ENCODE measurements around the gene ADNP.

Gene ADNP

DNA sequence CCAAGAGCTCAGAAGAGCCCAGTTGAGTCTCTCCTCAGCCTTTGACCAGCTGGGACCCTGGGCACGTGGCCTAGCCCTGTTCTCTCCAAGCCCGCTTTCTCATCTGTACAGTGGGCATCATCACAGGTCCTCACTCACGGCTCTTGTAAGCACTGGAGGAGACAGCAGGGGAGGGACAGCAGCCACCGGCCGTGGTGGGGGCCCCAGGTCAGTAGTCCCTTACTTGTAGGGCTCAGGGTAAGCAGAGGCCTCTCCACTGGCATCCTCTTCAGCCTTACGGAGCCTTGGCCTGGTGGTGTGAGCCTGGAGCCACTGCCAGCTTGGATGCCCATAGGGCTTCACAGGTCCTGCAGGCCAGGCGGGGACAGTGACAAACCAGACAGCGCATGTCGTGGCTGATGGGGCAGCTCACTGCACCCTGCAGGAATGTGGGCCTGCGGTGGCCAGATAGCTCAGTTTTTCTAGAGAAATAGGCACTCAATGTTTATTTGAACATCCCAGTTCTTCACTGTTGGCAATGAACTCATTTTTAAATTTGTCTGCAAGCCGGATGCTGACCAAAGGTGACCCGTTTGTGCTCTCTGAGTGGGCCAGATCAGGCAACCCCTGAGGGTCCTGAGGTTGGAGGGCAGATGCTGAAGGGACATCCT lies 65.1 kb downstream of the ADNP start:
- Histone ChIP-seq H4K12ac (ENCODE audit: low read depth, low read length) (no peak overlapping the region), H3K27ac (ENCODE audit: low read depth, low read length) (no peak overlapping the region), H4K8ac (ENCODE audit: low read depth, low read length) (no peak overlapping the region), H3K36me3 (ENCODE audit: control insufficient read depth in 1 of 2, insufficient read depth in 2 of 2, low read length in 2 of 2) (no peaks in the 10 kb centered on the region), H3K79me1 (ENCODE audit: low read length) (peaks cover 10% of the 10 kb centered on the region), H2AFZ (ENCODE audit: insufficient read depth, low read length, poor library complexity) (no peak overlapping the region), H3K23ac (ENCODE audit: low read length) (no peak overlapping the region), H2BK120ac (ENCODE audit: insufficient read depth, low read length, poor library complexity) (no peak overlapping the region), H3K9ac (ENCODE audit: low read length) (no peak overlapping the region), H3K4ac (ENCODE audit: low read depth, low read length) (no peak overlapping the region), H3K14ac (ENCODE audit: low read length) (no peak overlapping the region), H2BK5ac (ENCODE audit: low read depth, low read length, poor library complexity) (no peak overlapping the region), H2AK5ac (ENCODE audit: low read length) (no peak overlapping the region), H3K27me3 (ENCODE audit: insufficient read depth, low read length) (no peaks in the 10 kb centered on the region), H4K91ac (ENCODE audit: low read depth, low read length) (no peak overlapping the region), H3K4me2 (ENCODE audit: low read length) (no peak overlapping the region), H3K9me3 (ENCODE audit: insufficient read depth, low read depth, low read length) (no peaks in the 10 kb centered on the region), H3K4me1 (ENCODE audit: control insufficient read depth in 1 of 2, insufficient read depth in 2 of 2, low read length in 2 of 2) (peaks cover 10 to 16% of the 10 kb centered on the region in 2 experiments), H3K18ac (ENCODE audit: low read length) (no peak overlapping the region), H3K4me3 (ENCODE audit: low read depth, low read length) (no peak overlapping the region), H3K79me2 (ENCODE audit: control insufficient read depth, insufficient read depth, low read length, poor library complexity) (peaks cover 4% of the 10 kb centered on the region), H2BK12ac (ENCODE audit: low read length) (no peak overlapping the region)
- no CpG with 5 or more reads among the region's 12 CpGs for WGBS (ENCODE audit: extremely low coverage, insufficient coverage, insufficient read length)
- DNase-seq: no peak

DNA sequence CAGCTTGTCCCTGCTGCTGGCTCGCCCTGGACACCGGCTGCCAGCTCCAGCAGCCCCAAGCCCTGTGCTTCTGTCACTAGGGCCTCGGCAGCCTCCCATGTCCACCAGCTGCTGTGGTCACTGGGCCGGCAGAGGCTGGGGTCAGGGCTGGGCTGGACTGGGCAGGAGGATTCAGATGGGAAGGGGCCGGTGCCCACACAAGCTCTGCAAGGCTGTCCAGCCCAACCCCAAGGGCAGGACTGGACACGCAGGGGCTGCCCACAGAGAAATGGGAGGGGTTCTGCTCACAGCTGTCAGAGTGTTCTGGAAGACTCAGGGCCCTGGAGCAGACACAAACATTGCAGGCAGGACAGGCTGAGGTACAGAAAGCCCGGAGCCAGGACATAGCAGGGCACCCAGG lies 65.6 kb downstream of the ADNP start:
- no peak for DNase-seq
- Histone ChIP-seq H3K14ac (ENCODE audit: low read length) (no peak overlapping the region), H4K91ac (ENCODE audit: low read depth, low read length) (no peak overlapping the region), H2BK120ac (ENCODE audit: insufficient read depth, low read length, poor library complexity) (no peak overlapping the region), H3K36me3 (ENCODE audit: control insufficient read depth in 1 of 2, insufficient read depth in 2 of 2, low read length in 2 of 2) (no peaks in the 10 kb centered on the region), H3K4me1 (ENCODE audit: control insufficient read depth in 1 of 2, insufficient read depth in 2 of 2, low read length in 2 of 2) (peaks cover 7 to 12% of the 10 kb centered on the region in 2 experiments), H2AFZ (ENCODE audit: insufficient read depth, low read length, poor library complexity) (no peak overlapping the region), H3K18ac (ENCODE audit: low read length) (no peak overlapping the region), H2BK12ac (ENCODE audit: low read length) (no peak overlapping the region), H3K9ac (ENCODE audit: low read length) (no peak overlapping the region), H4K8ac (ENCODE audit: low read depth, low read length) (no peak overlapping the region), H3K27ac (ENCODE audit: low read depth, low read length) (no peak overlapping the region), H3K9me3 (ENCODE audit: insufficient read depth, low read depth, low read length) (no peaks in the 10 kb centered on the region), H2BK5ac (ENCODE audit: low read depth, low read length, poor library complexity) (no peak overlapping the region), H2AK5ac (ENCODE audit: low read length) (no peak overlapping the region), H3K4me3 (ENCODE audit: low read depth, low read length) (no peak overlapping the region), H3K79me1 (ENCODE audit: low read length) (peaks cover 6% of the 10 kb centered on the region), H3K23ac (ENCODE audit: low read length) (no peak overlapping the region), H3K4me2 (ENCODE audit: low read length) (no peak overlapping the region), H4K12ac (ENCODE audit: low read depth, low read length) (no peak overlapping the region), H3K27me3 (ENCODE audit: insufficient read depth, low read length) (no peaks in the 10 kb centered on the region), H3K4ac (ENCODE audit: low read depth, low read length) (no peak overlapping the region), H3K79me2 (ENCODE audit: control insufficient read depth, insufficient read depth, low read length, poor library complexity) (peaks cover 2% of the 10 kb centered on the region)
- WGBS (ENCODE audit: extremely low coverage, insufficient coverage, insufficient read length): no CpG with 5 or more reads among the region's 7 CpGs

DNA sequence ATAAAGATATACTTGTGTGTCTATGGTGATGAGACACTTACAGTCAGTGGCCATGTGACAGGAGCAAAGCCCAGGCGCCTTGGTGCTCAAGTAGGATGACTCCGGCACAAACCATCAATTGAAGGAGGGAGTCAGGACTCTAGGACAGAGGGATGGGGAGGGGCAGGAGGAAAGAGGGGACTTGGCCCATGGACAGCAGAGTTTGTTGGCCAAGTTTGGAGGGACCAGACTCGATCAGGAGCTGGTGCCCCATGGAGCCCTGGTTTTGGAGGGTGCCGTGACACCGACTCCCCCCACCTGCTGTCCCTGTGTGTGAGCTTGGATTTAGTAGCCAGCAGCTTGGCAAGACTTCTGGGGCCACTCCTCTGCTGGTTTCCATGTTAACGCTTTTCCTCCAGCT lies 66.1 kb downstream of the ADNP start:
- H2AFZ ChIP-seq (ENCODE audit: insufficient read depth, low read length, poor library complexity): no peak overlapping the region
- no peak for DNase-seq
- H3K27me3 ChIP-seq (ENCODE audit: insufficient read depth, low read length): no peaks in the 10 kb centered on the region
- H4K12ac ChIP-seq (ENCODE audit: low read depth, low read length): no peak overlapping the region
- H3K4ac ChIP-seq (ENCODE audit: low read depth, low read length): no peak overlapping the region
- no peak overlapping the region for H3K4me2 ChIP-seq (ENCODE audit: low read length)
- H3K4me3 ChIP-seq (ENCODE audit: low read depth, low read length): no peak overlapping the region
- no CpG with 5 or more reads among the region's 6 CpGs for WGBS (ENCODE audit: extremely low coverage, insufficient coverage, insufficient read length)
- H2BK5ac ChIP-seq (ENCODE audit: low read depth, low read length, poor library complexity): no peak overlapping the region
- no peak overlapping the region for H3K23ac ChIP-seq (ENCODE audit: low read length)
- no peak overlapping the region for H3K14ac ChIP-seq (ENCODE audit: low read length)
- H3K27ac ChIP-seq (ENCODE audit: low read depth, low read length): no peak overlapping the region
- H3K9ac ChIP-seq (ENCODE audit: low read length): no peak overlapping the region
- H3K18ac ChIP-seq (ENCODE audit: low read length): no peak overlapping the region
- no peaks in the 10 kb centered on the region for H3K36me3 ChIP-seq (ENCODE audit: control insufficient read depth in 1 of 2, insufficient read depth in 2 of 2, low read length in 2 of 2)
- no peak overlapping the region for H2AK5ac ChIP-seq (ENCODE audit: low read length)
- H3K4me1 ChIP-seq (ENCODE audit: control insufficient read depth in 1 of 2, insufficient read depth in 2 of 2, low read length in 2 of 2): peaks cover 3 to 8% of the 10 kb centered on the region in 2 experiments
- H4K8ac ChIP-seq (ENCODE audit: low read depth, low read length): no peak overlapping the region
- H3K9me3 ChIP-seq (ENCODE audit: insufficient read depth, low read depth, low read length): no peaks in the 10 kb centered on the region
- peaks cover 2% of the 10 kb centered on the region for H3K79me2 ChIP-seq (ENCODE audit: control insufficient read depth, insufficient read depth, low read length, poor library complexity)
- no peak overlapping the region for H4K91ac ChIP-seq (ENCODE audit: low read depth, low read length)
- no peak overlapping the region for H2BK12ac ChIP-seq (ENCODE audit: low read length)
- H2BK120ac ChIP-seq (ENCODE audit: insufficient read depth, low read length, poor library complexity): no peak overlapping the region
- peaks cover under 1% of the 10 kb centered on the region for H3K79me1 ChIP-seq (ENCODE audit: low read length)

DNA sequence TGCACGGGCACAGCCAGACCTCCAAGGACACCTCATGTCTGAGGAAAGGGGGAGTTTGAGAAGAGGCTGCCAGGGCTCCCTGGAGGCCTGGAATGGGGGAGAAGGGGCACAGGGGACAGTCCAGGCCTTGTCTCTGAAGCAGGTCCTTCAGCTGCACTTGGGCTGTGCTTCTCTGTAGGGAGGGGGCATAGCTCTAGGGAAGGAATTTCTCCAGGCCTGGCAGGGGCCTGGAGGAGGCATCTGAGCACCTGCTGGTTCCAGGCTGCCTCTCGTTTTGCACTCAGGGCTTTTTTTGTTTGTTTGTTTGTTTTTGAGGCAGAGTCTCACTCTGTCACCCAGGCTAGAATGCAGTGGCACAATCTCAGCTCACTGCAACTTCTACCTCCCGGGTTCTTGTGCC lies 68.7 kb downstream of the ADNP start:
- no peaks in the 10 kb centered on the region for H3K79me1 ChIP-seq (ENCODE audit: low read length)
- no CpG with 5 or more reads among the region's 3 CpGs for WGBS (ENCODE audit: extremely low coverage, insufficient coverage, insufficient read length)

More for the DNA sequence above, 68.7 kb downstream of the ADNP start:
- H4K91ac ChIP-seq (ENCODE audit: low read depth, low read length): no peak overlapping the region
- H3K9ac ChIP-seq (ENCODE audit: low read length): peak overlapping the region; percentile 28
- no peaks in the 10 kb centered on the region for H3K27me3 ChIP-seq (ENCODE audit: insufficient read depth, low read length)
- no peak overlapping the region for H2BK5ac ChIP-seq (ENCODE audit: low read depth, low read length, poor library complexity)
- H4K12ac ChIP-seq (ENCODE audit: low read depth, low read length): no peak overlapping the region
- no peak overlapping the region for H2AK5ac ChIP-seq (ENCODE audit: low read length)
- no peak overlapping the region for H3K4me3 ChIP-seq (ENCODE audit: low read depth, low read length)
- H3K79me2 ChIP-seq (ENCODE audit: control insufficient read depth, insufficient read depth, low read length, poor library complexity): no peaks in the 10 kb centered on the region
- DNase-seq: no peak
- no peak overlapping the region for H3K4ac ChIP-seq (ENCODE audit: low read depth, low read length)
- H3K4me1 ChIP-seq (ENCODE audit: control insufficient read depth in 1 of 2, insufficient read depth in 2 of 2, low read length in 2 of 2): no peaks in the 10 kb centered on the region
- no peak overlapping the region for H3K14ac ChIP-seq (ENCODE audit: low read length)
- H2BK12ac ChIP-seq (ENCODE audit: low read length): no peak overlapping the region
- H3K36me3 ChIP-seq (ENCODE audit: control insufficient read depth in 1 of 2, insufficient read depth in 2 of 2, low read length in 2 of 2): no peaks in the 10 kb centered on the region
- H2BK120ac ChIP-seq (ENCODE audit: insufficient read depth, low read length, poor library complexity): no peak overlapping the region
- no peak overlapping the region for H3K18ac ChIP-seq (ENCODE audit: low read length)
- H4K8ac ChIP-seq (ENCODE audit: low read depth, low read length): no peak overlapping the region
- H2AFZ ChIP-seq (ENCODE audit: insufficient read depth, low read length, poor library complexity): no peak overlapping the region
- H3K9me3 ChIP-seq (ENCODE audit: insufficient read depth, low read depth, low read length): no peaks in the 10 kb centered on the region
- no peak overlapping the region for H3K4me2 ChIP-seq (ENCODE audit: low read length)
- H3K23ac ChIP-seq (ENCODE audit: low read length): no peak overlapping the region
- no peak overlapping the region for H3K27ac ChIP-seq (ENCODE audit: low read depth, low read length)

Measured in trophoblast cell (in vitro differentiated cells and primary cell).